NCI-H345 treated with DMSO at 0.1 percent for 48 hours (cell line): ENCODE data around the gene CHN1.

Experiments used
- DNase-seq: peaks from one replicate; lab custom pipeline; 2025; ENCODE audit not compliant: unreplicated experiment; lab: John Stamatoyannopoulos, UW

The CHN1 gene, protein sequence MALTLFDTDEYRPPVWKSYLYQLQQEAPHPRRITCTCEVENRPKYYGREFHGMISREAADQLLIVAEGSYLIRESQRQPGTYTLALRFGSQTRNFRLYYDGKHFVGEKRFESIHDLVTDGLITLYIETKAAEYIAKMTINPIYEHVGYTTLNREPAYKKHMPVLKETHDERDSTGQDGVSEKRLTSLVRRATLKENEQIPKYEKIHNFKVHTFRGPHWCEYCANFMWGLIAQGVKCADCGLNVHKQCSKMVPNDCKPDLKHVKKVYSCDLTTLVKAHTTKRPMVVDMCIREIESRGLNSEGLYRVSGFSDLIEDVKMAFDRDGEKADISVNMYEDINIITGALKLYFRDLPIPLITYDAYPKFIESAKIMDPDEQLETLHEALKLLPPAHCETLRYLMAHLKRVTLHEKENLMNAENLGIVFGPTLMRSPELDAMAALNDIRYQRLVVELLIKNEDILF

DNA sequence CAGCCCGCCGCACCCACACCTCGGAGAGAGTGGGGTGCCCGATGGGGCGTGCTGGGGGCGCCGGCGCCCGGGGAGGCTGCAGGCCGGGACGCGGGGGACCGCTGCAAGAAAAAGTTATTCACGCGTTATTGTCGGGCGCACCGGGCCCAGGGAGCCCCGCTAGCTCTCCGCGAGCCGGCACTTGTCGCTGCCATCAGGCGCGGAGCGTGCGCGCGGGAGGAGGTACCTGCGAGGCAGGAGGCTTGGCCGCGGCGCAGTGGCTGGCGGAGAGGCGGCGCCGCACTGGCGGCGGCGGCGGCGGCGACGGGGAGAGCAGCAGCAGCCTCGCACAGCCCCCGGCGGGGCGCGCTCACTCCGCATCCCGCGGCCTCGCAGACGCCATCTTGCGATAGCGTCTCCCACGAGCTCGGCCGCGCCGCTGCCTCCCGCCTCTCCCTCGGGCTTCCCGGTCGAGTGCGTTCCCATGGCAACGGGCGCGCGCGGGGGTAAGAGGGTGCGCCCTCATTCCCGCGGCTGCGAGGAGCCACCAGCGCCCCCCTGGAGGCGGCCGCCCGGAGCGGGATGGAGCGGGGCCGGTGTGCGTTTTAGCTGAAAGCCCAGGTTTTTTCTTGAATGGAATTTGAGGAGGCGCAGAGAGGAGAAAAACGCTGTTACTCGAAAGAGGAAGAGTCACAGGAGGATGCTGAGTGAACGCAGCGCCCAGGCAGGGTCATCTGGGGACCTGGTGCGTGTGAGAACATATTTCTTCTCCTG, at the start of gene CHN1:
TSS of gene CHN1 (minus strand) at position 402 of the 753 bp plus-strand sequence. CDS start 469 bp downstream, outside the sequence.
- peak; percentile 57 for DNase-seq

DNA sequence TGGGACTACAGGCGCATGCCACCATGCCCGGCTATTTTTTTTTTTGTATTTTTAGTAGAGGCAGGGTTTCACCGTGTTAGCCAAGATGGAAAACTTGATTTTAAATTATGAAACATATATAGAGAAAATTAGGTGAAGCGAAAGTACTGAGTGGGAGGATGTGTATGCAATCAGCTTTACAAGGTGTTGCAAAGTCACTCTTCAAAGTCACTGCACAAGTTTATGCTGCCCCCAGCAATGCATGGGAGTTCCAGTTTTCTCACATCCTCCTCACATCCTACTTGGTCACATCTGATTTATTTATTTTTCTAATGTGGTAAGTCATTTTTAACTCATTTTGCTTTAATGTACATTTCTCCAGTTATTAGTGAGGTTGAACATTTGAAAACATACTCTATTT, 49.2 kb upstream of the CHN1 start:
- no peak for DNase-seq

DNA sequence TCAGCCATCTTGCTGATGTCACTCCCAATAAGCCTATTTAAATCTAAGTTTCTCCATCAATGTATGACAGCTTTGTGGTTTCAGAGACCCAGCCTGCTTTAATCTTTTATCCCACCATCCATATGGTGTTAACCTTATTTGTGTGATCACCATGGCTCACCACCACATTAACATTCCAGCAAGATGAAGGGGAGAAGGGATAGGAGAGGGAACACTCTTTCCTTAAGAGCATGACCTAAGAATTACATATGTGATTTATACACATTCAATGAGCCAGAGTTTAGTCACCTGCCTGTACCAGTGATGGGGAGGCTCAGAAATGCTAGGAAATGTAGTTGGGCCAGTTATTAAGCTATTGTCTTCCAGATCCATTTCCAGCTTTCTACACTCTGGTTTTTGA, 44.5 kb upstream of the CHN1 start:
- DNase-seq: no peak

DNA sequence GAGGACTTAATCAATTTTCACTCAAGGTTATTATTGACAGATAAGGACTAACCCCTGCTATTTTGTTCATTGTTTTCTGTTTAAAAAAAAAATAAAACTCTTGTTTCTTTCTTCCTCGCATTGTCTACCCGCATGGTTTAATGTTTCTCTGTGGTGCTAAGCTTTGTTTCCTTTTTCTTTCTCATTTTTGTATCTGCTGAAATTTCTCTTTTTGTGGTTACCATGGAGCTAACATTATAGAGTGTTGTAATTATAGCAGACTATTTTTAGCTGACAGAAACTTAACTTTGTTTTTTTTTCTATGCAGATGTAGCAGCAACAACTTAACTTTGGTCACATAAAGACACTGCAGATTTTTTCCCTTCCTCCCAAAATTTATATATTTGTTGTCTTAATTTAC, 43.1 kb upstream of the CHN1 start:
- no peak for DNase-seq

DNA sequence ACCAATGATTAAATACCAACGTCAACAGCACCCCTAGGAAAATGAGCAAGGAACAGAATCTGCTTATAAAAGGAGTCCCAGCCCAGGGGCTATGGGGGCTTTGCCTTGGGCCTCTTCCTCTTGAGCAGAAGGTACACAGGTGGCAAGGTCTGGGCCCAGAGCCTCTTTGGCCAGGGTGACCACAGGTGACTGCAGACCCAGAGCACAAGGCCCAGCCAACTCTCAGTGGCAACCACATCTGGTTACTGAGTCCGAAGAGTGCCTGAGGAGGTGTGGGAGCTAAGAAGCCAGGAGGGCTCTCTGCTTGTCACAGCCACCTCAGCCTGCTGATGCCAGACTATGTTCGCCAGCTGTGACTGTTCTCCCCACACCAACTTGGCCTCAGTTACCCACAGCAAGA, 34.3 kb upstream of the CHN1 start:
- no peak for DNase-seq

DNA sequence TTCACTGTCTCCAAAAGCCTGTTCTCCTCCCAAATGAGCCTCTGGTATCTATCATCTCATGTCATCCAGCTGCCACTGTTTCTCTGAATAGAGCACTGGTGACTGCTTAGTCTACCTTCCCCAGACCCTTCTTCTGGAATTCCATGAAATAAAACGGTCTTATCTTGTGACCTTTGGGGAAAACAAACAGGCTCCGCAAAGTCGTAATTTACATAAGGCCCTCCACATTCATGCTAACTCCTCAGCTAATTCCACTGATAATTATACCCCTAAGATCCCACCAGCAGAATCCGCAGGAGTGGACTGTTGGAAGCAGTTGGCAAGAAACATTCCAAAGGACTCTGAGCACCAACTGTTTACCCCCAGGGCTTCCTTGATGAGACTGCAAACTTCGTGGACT, 33.9 kb upstream of the CHN1 start:
- DNase-seq: no peak

DNA sequence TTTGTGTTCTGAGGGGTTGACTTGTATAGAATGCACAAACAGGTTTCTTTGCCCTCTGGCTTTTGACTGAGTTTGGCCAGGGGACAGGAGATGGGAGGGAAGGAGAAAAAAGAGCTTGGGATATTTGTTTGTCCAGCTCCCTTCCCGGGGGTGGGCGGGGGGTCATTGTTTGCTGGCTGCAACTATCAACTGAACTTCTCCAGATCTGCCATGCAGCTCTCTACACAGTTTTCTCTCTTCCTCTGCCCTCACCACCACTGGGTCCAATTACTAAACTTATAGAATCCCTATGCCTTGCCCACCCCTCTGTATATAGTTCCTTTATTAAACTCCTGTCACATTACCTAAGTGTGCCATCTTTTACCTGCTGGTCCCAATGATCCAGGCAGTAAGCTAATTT, 32.8 kb upstream of the CHN1 start:
- no peak for DNase-seq

DNA sequence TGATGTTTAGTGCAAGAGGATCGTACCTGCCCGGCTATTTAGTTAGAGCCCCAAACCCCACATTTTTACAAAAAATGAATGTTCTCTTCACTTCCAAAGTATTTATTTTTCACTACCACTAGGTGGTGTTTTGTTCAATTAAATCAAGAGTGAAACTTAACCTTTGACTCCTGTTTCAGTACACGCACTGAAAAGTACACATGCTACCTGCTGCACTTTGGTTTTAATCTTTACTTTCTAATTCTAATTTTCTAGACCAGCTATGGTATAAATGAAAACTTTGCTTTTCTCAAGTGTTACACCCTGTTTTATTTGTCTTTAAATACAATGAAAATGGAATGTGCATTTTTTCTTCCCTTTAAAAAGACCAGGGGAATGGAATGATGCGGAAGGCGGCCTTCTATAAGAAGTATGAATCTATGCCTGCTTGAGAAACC, 31.4 kb upstream of the CHN1 start:
- DNase-seq: peak; percentile 15

DNA sequence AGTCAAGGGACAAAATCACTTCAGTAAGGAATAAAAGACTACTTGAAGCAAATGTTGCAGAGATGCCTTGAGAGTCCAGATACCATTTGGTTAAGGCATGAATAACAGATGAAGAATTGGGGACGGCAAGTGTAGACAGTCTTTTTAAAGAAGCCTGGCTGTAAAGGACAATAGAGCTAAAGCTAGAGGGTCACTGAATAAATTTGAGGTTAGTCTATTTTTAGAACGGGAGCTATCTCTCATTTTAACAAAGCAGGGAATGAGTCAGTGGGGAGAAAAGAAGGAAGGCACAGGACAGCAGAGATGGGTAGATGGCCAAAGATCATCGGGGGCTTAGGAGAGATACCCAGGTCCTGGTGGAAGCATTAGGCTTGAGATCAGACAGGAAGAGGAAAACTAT, 30.6 kb upstream of the CHN1 start:
- no peak for DNase-seq

DNA sequence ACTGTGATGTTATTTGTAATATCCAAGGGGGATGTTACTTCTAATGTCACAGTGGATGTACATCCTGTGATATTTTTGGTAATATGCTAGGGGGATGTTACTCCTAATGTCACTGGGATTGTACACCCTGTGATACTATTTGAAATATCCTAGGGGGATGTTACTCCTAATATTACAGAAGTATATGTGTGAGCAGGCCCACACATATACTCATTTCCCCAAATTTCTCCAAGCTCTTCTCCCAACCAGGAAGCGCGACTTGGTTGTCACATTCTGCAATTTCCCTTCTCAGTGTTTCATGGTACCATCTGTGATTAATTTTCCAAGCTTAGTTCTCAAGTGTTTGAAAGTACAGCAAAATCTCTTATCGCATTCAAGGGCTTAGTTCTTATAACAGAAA, 29.5 kb upstream of the CHN1 start:
- no peak for DNase-seq

DNA sequence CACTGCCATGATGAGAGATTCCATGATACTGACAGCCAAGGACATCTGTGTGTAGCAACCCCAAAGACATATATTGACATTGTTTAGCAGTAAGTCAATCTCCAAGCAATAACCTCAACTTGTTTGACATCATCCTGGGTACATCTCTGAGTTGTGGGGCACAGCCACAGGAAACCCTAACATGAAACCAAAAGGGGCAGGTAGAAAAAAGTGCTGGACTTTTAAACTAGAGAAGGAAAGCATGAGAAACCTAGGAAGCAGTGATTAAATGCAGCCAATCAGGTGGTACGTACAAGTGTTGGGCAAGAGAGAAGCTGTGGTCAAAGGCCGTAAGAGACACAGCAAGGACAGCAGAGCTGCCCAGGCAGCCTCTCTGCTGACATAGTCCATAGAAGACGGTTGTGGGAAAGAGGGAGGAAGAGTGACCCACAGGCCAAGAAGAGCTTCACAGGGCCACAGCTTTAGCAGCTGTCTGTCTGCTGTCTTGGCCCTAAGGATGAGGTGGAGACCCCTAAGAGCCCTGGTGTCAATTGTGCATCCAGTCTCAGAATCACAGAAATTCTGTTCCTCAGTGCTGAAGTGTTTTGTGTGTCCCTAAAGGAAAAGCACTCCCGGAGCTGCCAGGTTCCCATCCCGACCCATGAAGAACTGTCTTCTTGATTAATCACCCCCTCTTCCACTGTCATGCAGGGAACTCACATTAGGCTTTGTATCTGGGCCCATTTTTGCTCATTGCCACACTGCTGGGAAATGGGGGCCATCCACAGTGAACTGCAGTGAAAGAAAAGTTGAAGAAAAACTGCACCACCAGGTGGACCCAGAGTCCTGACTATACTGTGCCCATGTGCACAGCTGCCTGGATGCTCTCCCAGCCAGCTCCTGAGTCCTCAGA, 25.4 kb upstream of the CHN1 start:
- DNase-seq: peak; percentile 12

DNA sequence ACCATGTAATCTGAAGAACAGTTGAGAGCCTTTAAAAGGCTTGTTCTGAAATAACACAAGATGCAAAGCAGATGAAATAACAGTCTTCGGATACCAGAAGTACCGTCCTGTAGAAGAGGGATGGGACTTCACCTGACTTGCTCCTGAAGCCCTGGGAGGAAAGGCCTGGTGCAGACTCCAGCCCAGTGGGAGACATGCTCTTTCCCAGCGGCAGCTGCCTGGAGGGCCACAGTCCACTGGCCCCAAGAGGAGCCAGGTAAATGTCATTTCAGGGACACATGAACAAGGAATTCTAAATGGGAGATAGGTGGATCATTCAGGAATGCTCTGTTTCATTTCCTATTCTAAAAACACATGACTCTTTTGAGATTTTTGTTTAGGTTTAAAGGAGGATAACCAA, 22.6 kb upstream of the CHN1 start:
- DNase-seq: no peak

DNA sequence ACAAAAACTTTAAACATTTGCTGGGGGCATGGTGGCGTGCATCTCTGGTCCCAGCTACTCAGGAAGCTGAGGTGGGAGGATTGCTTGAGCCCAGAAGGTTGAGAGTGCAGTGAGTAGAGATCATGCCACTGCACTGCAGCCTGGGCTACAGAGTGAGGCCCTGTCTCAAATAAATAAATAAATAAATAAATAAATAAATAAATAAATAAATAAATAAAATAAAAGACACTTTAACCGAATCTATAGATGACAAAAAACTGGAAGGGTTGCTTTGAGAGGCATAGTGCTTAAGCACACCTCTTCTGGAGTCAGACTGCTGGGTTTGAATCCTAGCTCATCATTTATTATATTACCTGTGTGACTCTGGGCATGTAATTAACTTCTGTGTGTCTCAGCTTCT, 21.2 kb upstream of the CHN1 start:
- DNase-seq: no peak

DNA sequence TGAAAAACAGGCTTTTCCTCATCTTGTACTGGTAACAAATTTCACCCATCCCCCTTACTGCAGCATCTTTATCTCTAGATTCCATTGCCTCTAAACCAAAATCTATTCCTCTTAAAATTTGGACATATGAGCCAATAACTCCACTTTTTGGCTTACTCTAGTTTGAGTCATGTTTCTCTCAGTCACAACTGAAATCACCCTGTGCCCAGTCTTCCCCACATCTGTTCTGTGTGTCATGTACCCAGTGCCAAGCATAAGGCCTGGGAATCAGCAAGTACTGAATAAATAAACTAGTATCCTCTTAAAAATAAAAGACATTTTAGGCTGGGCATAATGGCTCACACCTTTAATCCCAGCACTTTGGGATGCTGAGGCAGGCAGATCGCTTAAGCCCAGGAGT, 20.8 kb upstream of the CHN1 start:
- no peak for DNase-seq

DNA sequence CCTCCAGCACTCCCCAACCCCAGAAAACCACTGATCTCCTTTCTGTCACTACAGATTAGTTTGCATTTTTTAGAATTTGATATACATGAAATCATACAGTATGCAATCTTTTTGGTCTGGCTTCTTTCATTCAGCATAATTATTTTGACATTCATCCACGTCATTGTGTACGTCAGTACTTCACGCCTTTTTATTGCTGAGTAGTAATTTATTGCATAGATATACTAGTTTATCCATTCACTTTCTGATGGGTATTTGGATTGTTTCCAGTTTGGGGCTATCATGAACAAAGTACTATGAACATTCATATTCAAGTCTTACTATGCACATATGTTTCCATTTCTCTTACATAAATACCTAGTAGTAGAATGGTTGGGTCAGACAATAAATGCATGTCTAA, 20.1 kb upstream of the CHN1 start:
- DNase-seq: no peak

DNA sequence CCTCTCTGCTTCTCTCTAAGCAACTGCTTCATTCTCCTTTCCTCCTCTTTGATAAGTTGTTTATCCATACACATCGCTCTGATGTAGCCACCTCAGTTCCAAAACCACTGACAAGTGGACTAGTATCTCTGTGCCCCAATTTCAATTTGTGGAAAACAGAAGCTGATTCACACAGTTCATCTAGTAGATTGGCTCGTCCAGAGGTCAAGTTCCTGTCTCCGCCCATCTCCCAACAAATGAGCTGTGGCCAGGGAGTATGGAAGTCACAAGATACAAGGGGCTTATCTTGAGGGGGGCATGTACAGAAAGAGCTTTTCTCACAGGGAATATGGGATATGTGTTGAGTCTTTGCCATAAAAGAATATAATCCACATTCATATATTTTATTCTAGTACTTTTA, 17.7 kb upstream of the CHN1 start:
- no peak for DNase-seq

DNA sequence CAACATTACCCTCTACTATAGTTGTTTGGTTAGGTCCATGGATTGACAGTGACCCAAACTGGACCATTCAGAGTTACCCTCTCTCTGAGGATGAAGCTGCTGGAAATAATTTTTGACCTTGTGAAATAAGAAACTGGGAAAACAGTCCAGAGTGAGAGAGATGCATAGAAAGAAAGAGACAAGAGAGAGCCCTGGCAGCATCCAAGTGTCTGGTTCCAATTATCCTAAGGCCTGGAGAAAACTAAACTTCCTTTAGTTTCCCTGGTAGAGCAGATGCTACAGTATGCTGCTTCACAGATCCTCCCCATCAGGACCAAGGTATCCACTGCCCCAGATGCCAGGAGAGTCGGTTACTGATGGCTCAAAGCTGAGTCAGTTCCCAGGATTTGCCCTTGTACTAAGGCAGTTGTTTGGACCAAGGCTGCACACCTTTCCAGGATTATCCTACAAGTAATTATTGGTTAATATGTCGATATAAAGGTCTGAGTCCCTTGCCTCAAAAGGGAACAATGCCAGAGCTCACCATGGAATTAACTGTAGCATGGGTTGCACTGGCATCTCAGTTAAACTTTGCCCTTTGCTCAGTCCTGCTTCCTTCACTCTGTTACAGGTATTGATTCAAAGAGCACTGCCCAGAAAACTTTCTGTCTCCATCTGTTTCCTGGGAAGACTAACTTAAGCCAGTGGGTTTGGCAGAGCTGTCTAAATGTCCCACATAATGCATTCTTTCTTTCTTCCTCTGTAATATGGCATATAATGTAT, 14.6 kb upstream of the CHN1 start:
- DNase-seq: no peak

DNA sequence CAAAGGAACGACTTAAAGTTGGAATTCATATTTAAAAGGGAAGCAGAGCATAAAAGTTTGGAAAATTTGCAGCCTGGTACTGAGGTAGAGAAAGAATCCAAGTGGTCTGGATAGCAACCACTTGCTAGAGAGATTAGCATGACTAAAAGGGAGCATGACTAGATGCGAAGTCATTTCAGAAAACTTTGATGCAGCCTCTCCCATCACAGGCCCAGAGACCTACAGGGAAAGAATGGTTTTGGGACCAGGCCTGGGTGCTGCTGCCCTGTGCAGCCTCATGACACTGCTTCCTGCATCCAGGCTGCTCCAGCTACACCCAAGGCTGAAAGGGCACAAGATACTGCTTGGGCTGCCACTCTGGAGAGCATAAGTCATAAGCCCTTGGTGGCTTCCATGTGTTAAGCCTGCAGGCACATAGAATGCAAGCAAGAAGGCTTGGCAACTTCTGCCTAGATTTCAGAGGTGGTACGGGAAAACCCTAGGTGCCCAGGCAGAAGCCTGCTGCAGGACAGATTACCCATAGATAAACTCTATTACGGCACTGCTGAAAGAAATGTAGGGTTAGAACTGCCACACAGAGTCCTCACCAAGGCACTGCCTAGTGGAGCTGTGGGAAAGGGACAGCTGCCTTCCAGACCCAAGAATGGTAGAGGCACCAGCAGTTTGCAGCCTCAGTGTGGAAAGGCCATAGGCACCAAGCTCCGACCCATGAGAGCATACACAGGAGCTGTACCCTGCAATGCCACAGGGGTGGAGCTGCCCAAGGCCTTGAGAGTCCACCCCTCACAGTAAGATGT, 12.6 kb upstream of the CHN1 start:
- DNase-seq: no peak

DNA sequence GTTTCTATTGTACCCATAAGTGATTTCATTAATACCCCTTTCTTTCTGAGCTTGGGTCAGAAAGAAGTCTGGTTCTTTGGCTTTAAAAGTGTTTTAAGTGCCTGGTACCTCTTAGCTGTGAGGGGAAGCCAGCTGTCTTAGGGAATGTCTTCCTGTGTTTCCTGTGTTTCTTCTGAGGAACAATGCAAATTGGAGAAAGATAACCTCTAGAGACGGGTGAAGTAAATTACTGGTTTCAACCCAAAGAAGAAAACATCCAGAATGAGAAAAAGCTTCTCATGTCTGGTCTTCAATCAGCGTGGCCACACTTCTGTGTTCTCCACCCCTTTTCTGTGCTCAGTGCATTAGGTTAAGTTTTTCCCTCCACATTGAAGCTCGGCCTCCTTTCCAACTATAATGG, 10.2 kb upstream of the CHN1 start:
- no peak for DNase-seq

DNA sequence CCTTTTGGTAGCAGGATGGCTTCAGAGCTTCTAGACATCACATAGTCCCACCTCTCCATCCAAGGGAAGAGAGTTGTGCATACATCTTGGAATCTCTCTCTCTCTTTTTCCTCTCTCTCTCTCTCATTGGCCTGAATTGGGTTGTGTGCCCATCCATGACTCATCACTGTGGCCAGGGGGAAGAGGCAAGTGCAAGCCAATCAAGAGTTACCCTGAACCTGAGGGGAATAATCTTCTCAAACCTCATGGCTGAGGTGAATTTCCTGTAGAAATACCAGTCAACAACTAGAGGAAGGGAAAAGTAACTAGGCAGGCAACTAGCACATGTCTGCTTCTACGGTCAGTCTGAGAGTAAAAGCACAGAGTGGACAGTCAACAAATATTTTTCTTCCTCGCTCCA, 7.3 kb upstream of the CHN1 start:
- no peak for DNase-seq
